Naive thymus-derived CD8-positive, alpha-beta T cell (primary cell): ENCODE data around the gene TRIM62. TPM values are rescaled to one million over a fixed set of nuclear protein-coding genes. Genes with fewer than 3 reads are reported as not detected.
A peak's percentile ranks its signal among the peaks of the same experiment; 100 is the strongest.

Experiments used
- ATAC-seq, 2 donors: fragments of 150-1000 bp; cut with Tn5 transposase in 1 of 2; sonication (Bioruptor Pico), chemical (Tn5 transposase) in 1 of 2; 1 replicate in 1 of 2; 2 replicates in 1 of 2; pipeline ENCODE4 v1.10.0; 2021; ENCODE audit warnings: mild to moderate bottlenecking in 2 of 2, moderate library complexity in 2 of 2
- POLR2A ChIA-PET: fragments of 350-600 bp; sonication (Branson Sonifier 250); formaldehyde crosslinking; loops from one replicate; lab custom pipeline; 2021; ENCODE audit warnings: antibody characterized with exemption; lab: Charles Lee
- DNase-seq, 10 donors: peaks; one replicate each; pipeline versions ENCODE4 v3.0.0 to v3.0.0-alpha.2; 2020 to 2022
- H3K27ac Mint-ChIP-seq, 10 donors: one replicate each; pipeline ENCODE4 v1.8.0; 2020 to 2022; ENCODE audit warnings: mild to moderate bottlenecking in 10 of 10, mixed read lengths in 10 of 10, moderate library complexity in 4 of 10, inconsistent platforms in 1 of 10
- H3K27me3 Mint-ChIP-seq, 5 donors: one replicate each; pipeline ENCODE4 v1.8.0; 2021 to 2022; ENCODE audit warnings: mixed read lengths in 5 of 5
- H3K36me3 Mint-ChIP-seq, 3 donors: one replicate each; pipeline ENCODE4 v1.8.0; 2020 to 2022; ENCODE audit warnings: mixed read lengths in 3 of 3, mild to moderate bottlenecking in 2 of 3, inconsistent platforms in 1 of 3
- H3K4me1 Mint-ChIP-seq, 4 donors: one replicate each; pipeline ENCODE4 v1.8.0; 2021 to 2022; ENCODE audit warnings: mixed read lengths in 4 of 4
- H3K4me3 Mint-ChIP-seq, 10 donors: one replicate each; pipeline ENCODE4 v1.8.0; 2020 to 2022; ENCODE audit warnings: mild to moderate bottlenecking in 10 of 10, mixed read lengths in 10 of 10, moderate library complexity in 6 of 10, inconsistent platforms in 1 of 10
- H3K9me3 Mint-ChIP-seq, 9 donors: one replicate each; pipeline ENCODE4 v1.8.0; 2020 to 2022; ENCODE audit warnings: mixed read lengths in 9 of 9, mild to moderate bottlenecking in 3 of 9, inconsistent platforms in 1 of 9, moderate library complexity in 1 of 9
- polyA plus RNA-seq, 3 donors: library from polyadenylated mRNA; unstranded; fragments of 300-500 nt; fragmentation: Illumina TruSeq; gene quantifications; one replicate each; pipeline ENCODE4 v1.2.3, GENCODE V29; 2021
- total RNA-seq, 8 experiments: library from RNA in 2 of 8; stranded (reverse) in 2 of 8; gene quantifications; one replicate each; pipeline ENCODE4 v1.2.3 and lab custom pipeline; 2021 to 2026

The TRIM62 gene
- total and polyA plus RNA-seq, 5 experiments from 2014 or later = 2.7 to 17.6 (median 4.7) TPM

GRCh38 chr1:33099290-33100118 lies 82.3 kb downstream of the TRIM62 start:
- peak; percentile 93 to 94 for ATAC-seq
- no peaks in the 10 kb centered on the region for H3K27me3 Mint-ChIP-seq
- no peaks in the 10 kb centered on the region for H3K9me3 Mint-ChIP-seq
- H3K4me1 Mint-ChIP-seq = peaks cover 30 to 77% (median 58%) of the 10 kb centered on the region in 4 donors
- H3K4me3 Mint-ChIP-seq = peak overlapping the region; percentile 71 to 90 (median 80)
- peaks cover 0 to 19% (median 8%) of the 10 kb centered on the region in 3 donors for H3K36me3 Mint-ChIP-seq
- POLR2A ChIA-PET = interaction anchor here (0.5 to 1.9 kb wide), 3 partner anchors 19 to 178 kb away, joined by 3 to 25 read pairs (median 7); partner anchors contain the start of gene AZIN2
- peak; percentile 33 to 84 (median 74) for DNase-seq
- H3K27ac Mint-ChIP-seq = peak overlapping the region; percentile 88 to 99 (median 94)

GRCh38 chr1:33098371-33098770 lies 83.5 kb downstream of the TRIM62 start:
- ATAC-seq (no peak), DNase-seq (peak in 1 of 10 donors; percentile 13)
- peaks cover 28 to 76% (median 58%) of the 10 kb centered on the region in 4 donors for H3K4me1 Mint-ChIP-seq
- H3K27me3 Mint-ChIP-seq = no peaks in the 10 kb centered on the region
- H3K27ac Mint-ChIP-seq = peak overlapping the region; percentile 88 to 99 (median 94)
- peaks cover 0 to 15% (median 8%) of the 10 kb centered on the region in 3 donors for H3K36me3 Mint-ChIP-seq
- H3K4me3 Mint-ChIP-seq = peak overlapping the region; percentile 40 to 90 (median 80)
- H3K9me3 Mint-ChIP-seq = no peaks in the 10 kb centered on the region
- POLR2A ChIA-PET = interaction anchor here (1.8 to 1.9 kb wide), 2 partner anchors 18 to 29 kb away, joined by 7 to 25 read pairs; partner anchors contain the start of gene AZIN2

GRCh38 chr1:33097762-33098161 lies 84.1 kb downstream of the TRIM62 start:
- Mint-ChIP-seq H3K4me1 (peaks cover 25 to 71% (median 56%) of the 10 kb centered on the region in 4 donors), H3K9me3 (no peaks in the 10 kb centered on the region), H3K4me3 (peak overlapping the region in 4 of 10 donors; percentile 48 to 90 (median 80)), H3K36me3 (peaks cover 0 to 9% (median 3%) of the 10 kb centered on the region in 3 donors), H3K27me3 (no peaks in the 10 kb centered on the region), H3K27ac (peak overlapping the region; percentile 61 to 99 (median 94))
- DNase-seq = no peak
- POLR2A ChIA-PET = interaction anchor here (1.8 to 1.9 kb wide), 2 partner anchors 17 to 29 kb away, joined by 7 to 25 read pairs; partner anchors contain the start of gene AZIN2
- no peak for ATAC-seq

GRCh38 chr1:33097137-33097611 lies 84.7 kb downstream of the TRIM62 start:
- no peak for ATAC-seq
- H3K4me3 Mint-ChIP-seq = no peak overlapping the region
- no peaks in the 10 kb centered on the region for H3K9me3 Mint-ChIP-seq
- DNase-seq = no peak
- H3K36me3 Mint-ChIP-seq = peaks cover 0 to 4% (median 3%) of the 10 kb centered on the region in 3 donors
- POLR2A ChIA-PET = interaction anchor here (1.2 kb wide), 1 partner anchor 16 kb away, joined by 3 read pairs; no protein-coding TSS in a partner anchor
- peaks cover 21 to 69% (median 51%) of the 10 kb centered on the region in 4 donors for H3K4me1 Mint-ChIP-seq
- no peaks in the 10 kb centered on the region for H3K27me3 Mint-ChIP-seq
- H3K27ac Mint-ChIP-seq = peak overlapping the region in 8 of 10 donors; percentile 5 to 98 (median 88)

- H3K36me3 Mint-ChIP-seq = peaks cover 0 to 6% (median 3%) of the 10 kb centered on the region in 3 donors
- H3K27me3 Mint-ChIP-seq = no peaks in the 10 kb centered on the region
- DNase-seq (no peak), ATAC-seq (no peak)
- H3K4me1 Mint-ChIP-seq = peaks cover 21 to 64% (median 50%) of the 10 kb centered on the region in 4 donors
- H3K9me3 Mint-ChIP-seq = no peaks in the 10 kb centered on the region
- POLR2A ChIA-PET = interaction anchor here (1.2 to 1.8 kb wide), 2 partner anchors 15 to 31 kb away, joined by 3 to 11 read pairs; no protein-coding TSS in a partner anchor
- peak overlapping the region in 1 of 10 donors; percentile 58 for H3K4me3 Mint-ChIP-seq
- peak overlapping the region in 9 of 10 donors; percentile 21 to 94 (median 65) for H3K27ac Mint-ChIP-seq
Observed at GRCh38 chr1:33096363-33097005, 85.4 kb downstream of the TRIM62 start.

Other genes with a start within 250 kb of the TRIM62 start
- gene RNF19B, start 217.2 kb downstream of the TRIM62 start, total RNA-seq = 10 to 100 TPM; 19.2 to 21.6 TPM
- 1 to 10 TPM in 2 of 3 donors, under 1 TPM in 1; 0.44 to 1.8 (median 1.6) TPM for gene RNF19B, start 217.2 kb downstream of the TRIM62 start, polyA plus RNA-seq
- gene AK2, start 145.2 kb downstream of the TRIM62 start, total RNA-seq = 10 to 100 TPM; 89.2 to 94.6 TPM
- gene AK2, start 145.2 kb downstream of the TRIM62 start, polyA plus RNA-seq = 100 to 1,000 TPM; 119 to 128 (median 126) TPM
- gene AZIN2, start 100.9 kb downstream of the TRIM62 start, total RNA-seq = 10 to 100 TPM; 10.6 to 11.3 TPM
- gene AZIN2, start 100.9 kb downstream of the TRIM62 start, polyA plus RNA-seq = 10 to 100 TPM in 1 of 3 donors, 1 to 10 TPM in 2; 5.9 to 11.1 (median 7.8) TPM
- 10 to 100 TPM; 23.8 to 24.3 TPM for gene ZNF362, start 74.4 kb upstream of the TRIM62 start, total RNA-seq
- 10 to 100 TPM; 10.5 to 23.0 (median 15.7) TPM for gene ZNF362, start 74.4 kb upstream of the TRIM62 start, polyA plus RNA-seq
- gene A3GALT2, start 139.1 kb upstream of the TRIM62 start, total RNA-seq = not detected
- gene A3GALT2, start 139.1 kb upstream of the TRIM62 start, polyA plus RNA-seq = not detected
- gene PHC2, start 249.1 kb upstream of the TRIM62 start, total RNA-seq = 10 to 100 TPM; 36.3 to 36.5 TPM
- gene PHC2, start 249.1 kb upstream of the TRIM62 start, polyA plus RNA-seq = 10 to 100 TPM; 11.8 to 38.4 (median 27.5) TPM